GM12878 (cell line): ENCODE measurements around the gene FANCE. TPM values are rescaled to one million over a fixed set of nuclear protein-coding genes. Genes with fewer than 3 reads are reported as not detected.

ENCODE experiments used
- ATAC-seq: fragments of 200-7000 bp; cut with Tn5 transposase; 3 replicates; pipeline ENCODE4 v1.9.1; 2020; ENCODE audit warnings: mild to moderate bottlenecking, moderate library complexity
- BruUV-seq: library from RNA; stranded (reverse); fragments of 400-500 nt; replicated peaks from 2 replicates; lab custom pipeline; 2021; lab: Mats Ljungman, UMichigan
- CTCF ChIA-PET: fragments of 300-600 bp; sonication (Branson Sonifier 250); formaldehyde crosslinking; extraction: SDS; loops from one replicate; lab custom pipeline; 2021; ENCODE audit warnings: inconsistent platforms; lab: Yijun Ruan, JAX
- POLR2A ChIA-PET: fragments of 350-600 bp; formaldehyde crosslinking; extraction: SDS; loops from one replicate; lab custom pipeline; 2021; ENCODE audit warnings: inconsistent platforms; lab: Charles Lee
- RAD21 ChIA-PET: fragments of 300-600 bp; sonication (Branson Sonifier 250); formaldehyde crosslinking; loops from one replicate; lab custom pipeline; 2023; ENCODE audit warnings: antibody characterized with exemption; ENCODE audit not compliant: unreplicated experiment; lab: Charles Lee
- SMC1A ChIA-PET: fragments of 300-600 bp; sonication (Branson Sonifier 250); formaldehyde crosslinking; loops from one replicate; lab custom pipeline; 2023; ENCODE audit not compliant: unreplicated experiment, uncharacterized antibody; lab: Charles Lee
- DNase-seq: peaks from one replicate; pipeline ENCODE4 v3.0.0-alpha.2; 2011; ENCODE audit warnings: low read depth, low spot score
- FAIRE-seq: peaks from 3 replicates; lab custom pipeline; 2011; peaks lifted over from hg19 to GRCh38; lab: Jason Lieb, UNC
- H2AFZ ChIP-seq: 2 replicates; pipeline ENCODE4 v1.6.0; 2011; ENCODE audit warnings: low read depth, low read length, control low read depth; ENCODE audit not compliant: control insufficient read depth
- H3K27ac ChIP-seq: 2 replicates; pipeline ENCODE4 v1.5.1; 2011; ENCODE audit warnings: control low read depth; ENCODE audit not compliant: control insufficient read depth, insufficient read depth
- H3K27me3 ChIP-seq, 2 experiments: replicated peaks in 1 of 2; 2 replicates each; pipeline versions ENCODE4 v1.6.0 to v1.6.1; 2011; ENCODE audit warnings: low read length in 1 of 2; ENCODE audit not compliant: control insufficient read depth in 2 of 2, insufficient read depth in 2 of 2
- H3K36me3 ChIP-seq, 2 experiments: 2 replicates each; pipeline ENCODE4 v1.5.1; 2011; ENCODE audit warnings: low read length in 1 of 2; ENCODE audit not compliant: control insufficient read depth in 2 of 2, insufficient read depth in 2 of 2
- H3K4me1 ChIP-seq: 2 replicates; pipeline ENCODE4 v1.6.1; 2011; ENCODE audit warnings: mild to moderate bottlenecking, low read length, moderate library complexity, mixed read lengths; ENCODE audit not compliant: control insufficient read depth, insufficient read depth
- H3K4me2 ChIP-seq: 2 replicates; pipeline ENCODE4 v1.6.0; 2011; ENCODE audit warnings: control low read depth; ENCODE audit not compliant: control insufficient read depth, insufficient read depth
- H3K4me3 ChIP-seq: fragments of 200-600 bp; sonication (generic); 2 replicates; pipeline ENCODE4 v1.5.1; 2016
- H3K79me2 ChIP-seq: 2 replicates; pipeline ENCODE4 v1.6.0; 2011; ENCODE audit warnings: low read length; ENCODE audit not compliant: control insufficient read depth, insufficient read depth
- H3K9ac ChIP-seq: 2 replicates; pipeline ENCODE4 v1.8.0; 2011; ENCODE audit warnings: low read length, control low read depth, mixed read lengths; ENCODE audit not compliant: control insufficient read depth, insufficient read depth
- H3K9me3 ChIP-seq: replicated peaks from 3 replicates; pipeline ENCODE4 v1.5.1; 2011; ENCODE audit warnings: mild to moderate bottlenecking, low read length; ENCODE audit not compliant: control insufficient read depth, insufficient read depth
- H4K20me1 ChIP-seq: 2 replicates; pipeline ENCODE4 v1.6.0; 2011; ENCODE audit not compliant: control insufficient read depth, insufficient read depth
- CHD4 ChIP-seq: fragments of 200-600 bp; sonication (generic); IDR thresholded peaks from 2 replicates; pipeline ENCODE4 v1.6.1; 2016; ENCODE audit warnings: mild to moderate bottlenecking
- NRF1 ChIP-seq: conservative IDR thresholded peaks from 2 replicates; pipeline ENCODE4 v1.6.1; 2011; ENCODE audit warnings: mild to moderate bottlenecking, low read depth, low read length, improper control_type of control experiment
- PAX5 ChIP-seq: IDR thresholded peaks from 2 replicates; pipeline ENCODE4 v1.6.1; 2011; ENCODE audit warnings: low read depth, low read length, borderline replicate concordance
- STAT1 ChIP-seq: fragments of 450-650 bp; conservative IDR thresholded peaks from 2 replicates; pipeline ENCODE4 v1.6.1; 2014; ENCODE audit warnings: antibody characterized with exemption, mild to moderate bottlenecking
- STAT3 ChIP-seq: IDR thresholded peaks from 2 replicates; pipeline ENCODE4 v1.6.1; 2011; ENCODE audit warnings: low read depth, low read length, improper control_type of control experiment
- TAF1 ChIP-seq: IDR thresholded peaks from 2 replicates; pipeline ENCODE4 v1.6.1; 2011; ENCODE audit warnings: mild to moderate bottlenecking, low read depth, low read length, borderline replicate concordance
- ZNF24 ChIP-seq: fragments of 450-650 bp; IDR thresholded peaks from 2 replicates; pipeline ENCODE4 v1.6.1; 2017; ENCODE audit warnings: antibody characterized with exemption, mild to moderate bottlenecking
- WGBS: methylation state at CpG from one replicate; pipeline ENCODE4 v1.1.6; 2016; ENCODE audit warnings: low lambda C conversion rate; ENCODE audit not compliant: insufficient replicate concordance, insufficient coverage; ENCODE audit errors: missing lambda C conversion rate; 5-methylcytosine and 5-hydroxymethylcytosine counted together
- in situ Hi-C: fragments of 300-500 bp; cut with MboI; formaldehyde crosslinking; loops from 9 replicates; pipeline ENCODE4 v1.14.3; 2018; ENCODE audit warnings: mixed read lengths
- intact Hi-C: fragments of 100-400 bp; cut with micrococcal nuclease; formaldehyde crosslinking; loops from one replicate; pipeline ENCODE4 v1.14.2; 2022; ENCODE audit not compliant: unreplicated experiment
- polyA plus RNA-seq, 11 experiments: library from polyadenylated mRNA; depleted of rRNA in 4 of 11; unstranded in 6 of 11; stranded (reverse) in 5 of 11; fragments of >200 nt; fragmentation: Nextera tagmentation in 4 of 11; fragmentation: Illumina TruSeq in 1 of 11; extraction: Ambion mirVana in 4 of 11; extraction: Trizol in 1 of 11; gene quantifications; 1 replicate in 1 of 11; 2 replicates in 10 of 11; pipeline versions ENCODE4 v1.2.1 to v1.2.3, GENCODE V29; 2011 to 2016; ENCODE audit warnings: inconsistent platforms in 2 of 11, missing spikeins in 2 of 11, low read depth in 1 of 11
- total RNA-seq, 4 experiments: library from RNA; depleted of rRNA in 3 of 4; stranded (reverse); fragments of >200 nt in 3 of 4; fragmentation: Illumina TruSeq in 1 of 4; extraction: Trizol in 1 of 4; gene quantifications; 2 replicates each; pipeline versions ENCODE4 v1.2.1 to v1.2.3, GENCODE V29; 2013 to 2021
- TF ChIP-seq, protein P1 (sequence below): fragments of 450-650 bp; IDR thresholded peaks from 2 replicates; pipeline ENCODE4 v1.6.1; 2018; ENCODE audit warnings: mild to moderate bottlenecking, low read depth, moderate library complexity; ENCODE audit not compliant: partially characterized antibody
- TF ChIP-seq, protein P2 (sequence below): IDR thresholded peaks from 2 replicates; pipeline ENCODE4 v1.6.1; 2011; ENCODE audit warnings: borderline replicate concordance, low read depth, mild to moderate bottlenecking, moderate library complexity, low read length; ENCODE audit not compliant: insufficient read depth, poor library complexity, severe bottlenecking

Gene FANCE
- total and polyA plus RNA-seq, 10 of the 15 experiments (the other 5 are each of a cell fraction or from before 2014, with no cell fraction given) = 3.0 to 13.3 (median 8.1) TPM

GRCh38 chr6:35441205-35441604 lies 10.9 kb upstream of the FANCE start (continued):
- TF ChIP-seq PAX5 = no peak
- no peak for TF ChIP-seq STAT1
- no peak for TF ChIP-seq STAT3
- TF ChIP-seq ZNF24 = no peak

- POLR2A ChIA-PET = no interaction called here
- FAIRE-seq = no peak
- WGBS = 64% methylated on average over 4 of the region's 4 CpGs
Observed at GRCh38 chr6:35441642-35442041, 10.5 kb upstream of the FANCE start.

More at GRCh38 chr6:35441642-35442041, 10.5 kb upstream of the FANCE start:
- H3K4me3 ChIP-seq = no peak overlapping the region
- RAD21 ChIA-PET = no interaction called here
- H3K4me1 ChIP-seq = no peaks in the 10 kb centered on the region
- intact Hi-C loops (no loop called here), in situ Hi-C loops (no loop called here)
- no peaks in the 10 kb centered on the region for H3K79me2 ChIP-seq
- no peak for TF ChIP-seq NRF1
- TF ChIP-seq CHD4 = no peak
- TF ChIP-seq, protein P1, sequence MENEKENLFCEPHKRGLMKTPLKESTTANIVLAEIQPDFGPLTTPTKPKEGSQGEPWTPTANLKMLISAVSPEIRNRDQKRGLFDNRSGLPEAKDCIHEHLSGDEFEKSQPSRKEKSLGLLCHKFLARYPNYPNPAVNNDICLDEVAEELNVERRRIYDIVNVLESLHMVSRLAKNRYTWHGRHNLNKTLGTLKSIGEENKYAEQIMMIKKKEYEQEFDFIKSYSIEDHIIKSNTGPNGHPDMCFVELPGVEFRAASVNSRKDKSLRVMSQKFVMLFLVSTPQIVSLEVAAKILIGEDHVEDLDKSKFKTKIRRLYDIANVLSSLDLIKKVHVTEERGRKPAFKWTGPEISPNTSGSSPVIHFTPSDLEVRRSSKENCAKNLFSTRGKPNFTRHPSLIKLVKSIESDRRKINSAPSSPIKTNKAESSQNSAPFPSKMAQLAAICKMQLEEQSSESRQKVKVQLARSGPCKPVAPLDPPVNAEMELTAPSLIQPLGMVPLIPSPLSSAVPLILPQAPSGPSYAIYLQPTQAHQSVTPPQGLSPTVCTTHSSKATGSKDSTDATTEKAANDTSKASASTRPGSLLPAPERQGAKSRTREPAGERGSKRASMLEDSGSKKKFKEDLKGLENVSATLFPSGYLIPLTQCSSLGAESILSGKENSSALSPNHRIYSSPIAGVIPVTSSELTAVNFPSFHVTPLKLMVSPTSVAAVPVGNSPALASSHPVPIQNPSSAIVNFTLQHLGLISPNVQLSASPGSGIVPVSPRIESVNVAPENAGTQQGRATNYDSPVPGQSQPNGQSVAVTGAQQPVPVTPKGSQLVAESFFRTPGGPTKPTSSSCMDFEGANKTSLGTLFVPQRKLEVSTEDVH = no peak
- no peak for TF ChIP-seq TAF1
- TF ChIP-seq, protein P2, sequence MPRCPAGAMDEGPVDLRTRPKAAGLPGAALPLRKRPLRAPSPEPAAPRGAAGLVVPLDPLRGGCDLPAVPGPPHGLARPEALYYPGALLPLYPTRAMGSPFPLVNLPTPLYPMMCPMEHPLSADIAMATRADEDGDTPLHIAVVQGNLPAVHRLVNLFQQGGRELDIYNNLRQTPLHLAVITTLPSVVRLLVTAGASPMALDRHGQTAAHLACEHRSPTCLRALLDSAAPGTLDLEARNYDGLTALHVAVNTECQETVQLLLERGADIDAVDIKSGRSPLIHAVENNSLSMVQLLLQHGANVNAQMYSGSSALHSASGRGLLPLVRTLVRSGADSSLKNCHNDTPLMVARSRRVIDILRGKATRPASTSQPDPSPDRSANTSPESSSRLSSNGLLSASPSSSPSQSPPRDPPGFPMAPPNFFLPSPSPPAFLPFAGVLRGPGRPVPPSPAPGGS = no peak
- CTCF ChIA-PET = no interaction called here
- no peak overlapping the region for H2AFZ ChIP-seq
- SMC1A ChIA-PET = no interaction called here
- no peak overlapping the region for H3K4me2 ChIP-seq
- no peaks in the 10 kb centered on the region for H3K36me3 ChIP-seq
- DNase-seq (no peak), ATAC-seq (no peak)
- no TSS peak for BruUV-seq
- H3K9ac ChIP-seq = no peak overlapping the region
- H3K27me3 ChIP-seq = no peaks in the 10 kb centered on the region
- H4K20me1 ChIP-seq = no peaks in the 10 kb centered on the region
- no peak overlapping the region for H3K27ac ChIP-seq
- no peaks in the 10 kb centered on the region for H3K9me3 ChIP-seq
